WI38 (cell line): ENCODE results near the gene FRMD6.

Source experiments
- H3K4me3 ChIP-seq: 2 replicates; pipeline ENCODE4 v1.5.1; 2011; ENCODE audit warnings: low read depth, mild to moderate bottlenecking, control low read depth, low read length
- TF ChIP-seq, protein P1 (sequence below): IDR thresholded peaks from 2 replicates; pipeline ENCODE4 v1.5.1; 2012; ENCODE audit warnings: low read depth, mild to moderate bottlenecking, control low read depth, low read length

FRMD6 gene

DNA sequence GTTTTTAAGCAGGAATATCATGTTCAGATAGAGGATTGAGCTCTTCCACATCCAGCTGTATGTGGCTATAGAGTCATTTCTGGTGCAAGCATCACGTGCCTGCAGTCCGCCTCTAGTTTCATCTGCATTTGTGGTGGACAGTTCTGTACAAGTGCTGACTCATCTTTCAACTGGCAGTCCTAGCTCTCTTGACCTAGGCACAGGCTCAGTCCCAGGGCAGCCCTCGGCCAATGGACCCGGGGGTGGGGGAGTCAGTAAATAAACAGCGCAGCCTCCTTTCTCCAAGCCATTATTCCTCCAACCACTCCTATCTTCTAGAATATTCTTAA, 41.8 kb upstream of the FRMD6 start:
- TF ChIP-seq, protein P1, sequence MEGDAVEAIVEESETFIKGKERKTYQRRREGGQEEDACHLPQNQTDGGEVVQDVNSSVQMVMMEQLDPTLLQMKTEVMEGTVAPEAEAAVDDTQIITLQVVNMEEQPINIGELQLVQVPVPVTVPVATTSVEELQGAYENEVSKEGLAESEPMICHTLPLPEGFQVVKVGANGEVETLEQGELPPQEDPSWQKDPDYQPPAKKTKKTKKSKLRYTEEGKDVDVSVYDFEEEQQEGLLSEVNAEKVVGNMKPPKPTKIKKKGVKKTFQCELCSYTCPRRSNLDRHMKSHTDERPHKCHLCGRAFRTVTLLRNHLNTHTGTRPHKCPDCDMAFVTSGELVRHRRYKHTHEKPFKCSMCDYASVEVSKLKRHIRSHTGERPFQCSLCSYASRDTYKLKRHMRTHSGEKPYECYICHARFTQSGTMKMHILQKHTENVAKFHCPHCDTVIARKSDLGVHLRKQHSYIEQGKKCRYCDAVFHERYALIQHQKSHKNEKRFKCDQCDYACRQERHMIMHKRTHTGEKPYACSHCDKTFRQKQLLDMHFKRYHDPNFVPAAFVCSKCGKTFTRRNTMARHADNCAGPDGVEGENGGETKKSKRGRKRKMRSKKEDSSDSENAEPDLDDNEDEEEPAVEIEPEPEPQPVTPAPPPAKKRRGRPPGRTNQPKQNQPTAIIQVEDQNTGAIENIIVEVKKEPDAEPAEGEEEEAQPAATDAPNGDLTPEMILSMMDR: no peak
- no peak overlapping the region for H3K4me3 ChIP-seq

DNA sequence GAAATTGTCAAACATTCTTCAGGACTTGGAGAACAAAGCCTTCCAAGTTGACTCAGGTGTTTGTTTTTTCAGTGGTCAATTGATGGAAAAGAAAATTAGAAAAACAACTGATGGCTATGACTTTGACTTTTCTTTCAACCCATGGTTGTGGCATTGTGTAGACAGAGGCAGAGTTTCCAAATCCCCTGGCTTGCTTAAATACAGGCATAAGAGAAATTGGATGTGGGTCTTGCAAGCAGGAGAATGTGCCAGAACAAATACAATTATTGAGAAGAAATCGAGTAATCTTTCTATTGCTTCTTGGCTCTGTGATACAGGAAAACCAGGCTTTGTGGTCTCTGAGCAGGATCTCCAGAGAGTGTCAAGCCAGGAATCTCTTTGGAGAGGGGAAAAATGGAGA, 40.9 kb upstream of the FRMD6 start:
- TF ChIP-seq, protein P1: no peak
- H3K4me3 ChIP-seq: no peak overlapping the region

DNA sequence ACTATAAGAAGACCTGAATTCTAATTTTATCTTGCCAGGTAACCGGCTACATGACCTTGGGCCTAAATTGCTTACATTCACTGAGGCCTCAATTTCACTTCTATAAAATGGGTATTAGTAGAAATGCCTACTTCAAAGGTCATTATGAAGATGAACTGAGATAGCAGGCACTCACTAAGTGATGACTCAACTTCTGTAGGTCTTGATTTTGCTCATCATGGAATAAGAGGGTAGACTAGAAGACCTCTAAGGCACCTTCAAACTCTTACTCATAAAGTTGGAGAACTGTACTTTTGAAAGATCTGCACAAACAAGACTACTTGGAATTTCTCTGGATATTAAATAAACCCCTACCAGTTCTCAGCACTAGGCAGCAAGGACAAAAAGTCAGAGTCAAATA, 39.3 kb upstream of the FRMD6 start:
- TF ChIP-seq, protein P1: no peak
- no peak overlapping the region for H3K4me3 ChIP-seq

DNA sequence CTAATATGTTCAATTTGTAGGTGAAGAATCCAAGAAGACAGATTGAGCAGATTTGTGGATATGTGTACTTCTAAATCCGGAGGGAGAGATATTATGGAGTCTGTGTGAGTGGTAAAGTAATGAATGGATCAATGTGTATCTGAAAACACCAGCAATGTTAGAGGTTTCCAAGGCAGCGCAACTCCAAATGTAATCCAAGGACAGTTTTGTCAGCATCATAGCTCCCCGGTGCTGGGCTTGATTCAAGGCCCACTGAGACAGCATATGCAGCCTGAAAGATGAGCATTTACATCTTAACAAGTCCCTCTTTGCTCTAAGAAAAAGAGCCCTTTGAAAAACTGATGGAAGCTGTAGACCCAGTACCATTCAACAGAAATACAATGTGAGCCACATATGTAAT, 38.3 kb upstream of the FRMD6 start:
- H3K4me3 ChIP-seq: no peak overlapping the region
- TF ChIP-seq, protein P1: no peak

DNA sequence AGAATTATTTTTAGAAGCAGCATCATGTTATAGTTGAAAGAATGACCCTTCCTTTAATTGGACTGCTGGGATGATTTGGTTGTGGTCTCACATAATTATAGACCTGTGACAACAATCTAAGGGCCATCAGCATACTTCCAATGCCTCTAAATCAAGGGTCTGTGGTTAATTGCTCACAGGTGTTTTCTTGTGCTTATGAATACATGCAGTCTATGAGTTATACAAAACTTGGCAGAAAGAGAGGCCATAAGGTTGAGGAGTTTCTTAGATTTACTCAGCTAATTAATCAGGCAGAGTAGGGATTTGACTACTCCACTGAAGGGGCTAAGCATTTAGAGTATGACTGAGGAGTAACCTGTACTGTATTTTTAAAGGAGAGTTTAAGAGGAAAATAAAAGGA, 37.0 kb upstream of the FRMD6 start:
- TF ChIP-seq, protein P1: no peak
- no peak overlapping the region for H3K4me3 ChIP-seq

DNA sequence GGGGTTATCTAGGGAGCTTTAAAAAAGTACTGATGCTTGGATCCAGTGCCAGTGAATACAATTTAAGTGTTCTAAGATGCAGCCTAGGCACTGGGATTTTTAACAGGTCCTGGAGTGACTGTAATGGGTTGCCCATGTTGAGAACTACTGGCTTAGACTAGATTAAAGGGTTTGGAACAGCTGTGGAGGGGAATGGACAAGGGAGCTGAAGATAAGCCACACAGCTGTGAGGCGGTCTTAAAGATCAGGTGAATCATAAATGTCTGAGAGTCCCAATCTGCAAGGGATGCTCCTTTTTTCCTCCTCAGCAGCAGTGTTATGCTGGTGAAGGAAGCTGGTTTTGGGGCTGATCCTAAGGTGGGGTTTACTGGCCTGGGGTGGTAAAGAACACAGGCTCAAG, 35.5 kb upstream of the FRMD6 start:
- TF ChIP-seq, protein P1: no peak
- H3K4me3 ChIP-seq: no peak overlapping the region

DNA sequence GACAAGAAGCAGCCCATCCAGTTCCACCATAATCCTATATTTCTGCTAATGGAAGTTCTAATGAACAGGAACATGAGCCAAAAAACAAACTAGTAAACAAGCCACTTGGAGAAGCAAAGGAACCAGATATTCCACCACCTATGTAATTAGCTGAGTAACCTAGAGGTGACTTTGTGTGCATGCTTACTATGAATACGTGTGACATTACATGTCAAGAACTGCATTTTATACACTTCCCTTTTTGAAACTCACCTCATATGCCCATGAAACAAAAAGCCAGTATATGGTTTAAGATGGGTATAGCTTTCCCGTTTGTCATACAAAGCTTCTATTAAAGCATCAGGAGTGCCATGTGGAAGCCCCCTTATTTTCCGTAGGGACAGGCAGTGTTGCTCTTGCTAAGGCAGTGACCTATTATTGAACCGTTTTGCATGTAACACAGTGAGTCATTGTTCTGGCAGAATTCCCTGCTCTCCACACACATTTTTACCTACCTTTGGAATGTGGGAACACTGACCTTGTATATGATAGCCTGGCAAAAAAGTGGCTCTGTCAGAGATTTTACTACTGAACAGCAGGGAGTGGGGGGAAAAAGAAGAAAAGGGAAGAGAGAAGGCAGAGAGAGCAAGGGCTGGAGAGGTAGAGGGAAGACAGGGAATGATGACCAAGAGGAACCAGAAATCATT, 34.8 kb upstream of the FRMD6 start:
- H3K4me3 ChIP-seq: no peak overlapping the region
- TF ChIP-seq, protein P1: no peak
